Measurements from ENCODE around the gene UBA6.
"Not testable (repeated sequence)": the region's sequence is repeated elsewhere in the genome, so short reads cannot be mapped to it uniquely, and the experiment has no call there.

Gene UBA6

DNA sequence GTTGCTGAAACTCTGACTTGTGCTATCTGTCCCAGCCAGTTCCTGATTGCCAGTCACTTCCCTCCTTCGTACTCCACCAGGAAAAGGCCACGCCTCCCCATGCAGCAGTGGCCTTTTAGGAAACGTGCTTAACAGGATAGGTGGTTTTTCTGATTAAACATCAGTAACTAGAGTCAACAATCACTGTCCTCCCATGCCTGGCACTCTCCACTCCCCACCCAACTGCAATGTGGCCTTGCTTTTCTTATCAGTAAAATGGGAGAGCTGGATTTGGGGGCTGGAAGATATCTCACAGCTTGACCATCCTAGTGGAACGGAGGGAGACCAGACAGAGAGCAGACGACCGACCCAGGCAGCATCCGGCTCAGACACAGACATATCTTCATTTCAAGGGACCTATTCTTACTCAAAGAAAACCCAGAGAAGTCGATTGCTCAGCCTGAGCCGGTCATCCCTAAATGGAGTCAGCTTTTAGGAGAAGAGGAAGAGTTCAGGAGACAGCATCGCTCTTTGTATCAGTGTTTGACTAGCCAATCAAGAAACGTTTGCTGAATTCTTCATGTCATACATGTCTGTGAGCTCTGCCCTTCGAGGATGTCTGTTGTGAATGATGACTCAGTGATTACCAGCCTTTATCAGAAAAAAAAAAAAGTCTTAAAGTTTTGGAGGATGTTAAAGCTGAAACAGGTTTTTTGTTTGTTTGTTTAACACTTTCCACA lies 12.7 kb upstream of the UBA6 start:
- no peak for DNase-seq

- no peak for DNase-seq
Measured at GRCh38 chr4:67712650-67713528, 11.9 kb upstream of the UBA6 start.

DNA sequence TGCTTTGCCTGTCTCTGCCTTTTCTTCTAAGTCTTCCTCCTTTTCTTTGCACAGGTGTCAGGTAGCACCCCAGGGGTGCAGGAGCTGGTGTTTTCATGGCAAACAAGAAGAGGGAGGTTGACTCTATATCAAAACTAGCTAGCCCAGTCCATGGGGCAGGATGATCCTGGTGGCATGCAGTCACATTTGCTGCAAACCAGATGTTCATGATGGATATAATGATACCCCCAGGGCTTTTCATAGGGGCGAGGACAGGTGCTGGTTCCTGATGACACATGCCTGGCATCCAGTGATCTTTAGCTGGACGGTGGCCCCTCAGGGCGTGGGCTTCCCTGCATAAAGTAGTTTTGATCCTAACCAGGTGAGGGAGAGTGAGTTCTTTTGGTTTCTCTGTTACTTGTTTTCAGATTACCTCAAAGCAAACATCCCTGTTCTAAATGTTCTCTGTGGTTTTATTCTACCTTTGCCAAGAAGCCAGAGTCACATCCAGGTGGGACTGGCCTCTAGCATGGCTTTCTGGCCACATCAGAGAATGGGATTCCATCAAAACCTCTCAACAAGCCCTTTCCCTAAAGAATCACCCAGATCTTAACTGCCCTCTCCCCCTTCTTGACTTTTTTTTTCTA lies 11.2 kb upstream of the UBA6 start:
- no peak for DNase-seq

- DNase-seq: not testable (repeated sequence)
Measured at GRCh38 chr4:67706682-67707081, 5.7 kb upstream of the UBA6 start.

- DNase-seq: no peak
Measured at GRCh38 chr4:67704843-67705242, 3.9 kb upstream of the UBA6 start.

DNA sequence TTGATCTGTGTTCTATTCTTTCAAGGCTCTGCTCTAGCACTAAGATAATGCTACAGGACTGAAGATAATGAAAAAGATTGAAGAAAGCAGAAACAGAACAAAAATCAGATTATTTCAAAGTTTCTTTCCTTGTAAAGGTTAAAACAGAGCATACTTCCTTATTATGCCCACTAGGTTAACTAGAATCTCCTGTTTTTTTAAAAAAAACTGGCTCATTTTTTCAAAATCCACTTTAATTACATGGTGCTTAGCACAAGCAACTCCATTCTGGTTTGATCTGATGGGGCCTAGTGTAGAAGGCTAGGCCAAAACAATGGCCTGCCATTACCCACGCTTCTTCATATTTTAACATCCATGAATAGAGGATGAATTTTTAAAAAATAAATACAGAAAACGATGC lies 1.2 kb upstream of the UBA6 start:
- no peak for DNase-seq

DNA sequence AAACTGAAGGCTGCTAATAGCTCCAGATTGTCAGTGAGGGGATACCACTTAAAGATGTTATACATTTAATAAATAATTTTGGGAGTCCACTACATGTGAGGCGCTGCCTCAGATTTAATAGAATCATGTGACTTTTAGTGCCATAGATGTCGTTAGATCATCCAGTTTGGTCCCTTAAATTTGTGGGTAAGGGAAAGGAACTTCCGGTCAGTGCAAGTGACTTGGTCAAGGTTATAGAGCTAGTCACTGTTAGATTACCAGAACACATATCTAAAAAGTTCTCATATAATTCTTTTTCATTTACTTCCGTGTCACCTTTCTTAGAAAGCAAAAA lies 529 bp upstream of the UBA6 start:
- no peak for DNase-seq

DNA sequence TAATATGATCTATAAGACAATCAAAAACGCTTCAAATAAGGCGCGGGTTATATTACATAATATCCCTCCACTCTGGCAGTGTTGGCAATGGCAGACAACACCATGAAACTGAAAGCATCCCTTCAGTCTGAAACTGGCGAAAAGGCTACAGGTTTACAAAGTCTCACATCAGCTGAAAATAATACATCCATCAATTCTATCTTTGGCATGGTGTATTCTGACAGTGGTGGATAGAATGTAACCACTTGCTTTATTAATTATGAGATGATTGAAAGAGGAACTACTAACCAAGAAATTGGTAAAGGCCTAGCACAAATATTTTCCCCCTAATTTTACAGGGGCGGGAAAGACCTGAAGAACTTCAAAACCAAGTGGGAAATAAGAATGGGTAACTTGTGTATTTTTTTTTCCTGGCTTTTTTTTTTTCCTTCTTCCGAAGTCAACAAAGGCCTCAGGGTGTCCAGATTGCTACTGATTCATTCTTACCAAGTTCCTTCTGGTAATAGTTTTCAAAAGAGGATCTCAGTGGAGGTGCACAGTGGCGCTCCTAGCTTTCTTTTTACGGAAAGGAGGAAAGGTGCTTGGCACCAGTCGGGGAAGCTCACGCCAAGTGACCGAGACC lies 728 bp downstream of the UBA6 start:
- DNase-seq: no peak

- DNase-seq: no peak
Measured at GRCh38 chr4:67699603-67700002, 1.4 kb downstream of the UBA6 start.

- no peak for DNase-seq
Measured at GRCh38 chr4:67697860-67698687, 2.9 kb downstream of the UBA6 start.

DNA sequence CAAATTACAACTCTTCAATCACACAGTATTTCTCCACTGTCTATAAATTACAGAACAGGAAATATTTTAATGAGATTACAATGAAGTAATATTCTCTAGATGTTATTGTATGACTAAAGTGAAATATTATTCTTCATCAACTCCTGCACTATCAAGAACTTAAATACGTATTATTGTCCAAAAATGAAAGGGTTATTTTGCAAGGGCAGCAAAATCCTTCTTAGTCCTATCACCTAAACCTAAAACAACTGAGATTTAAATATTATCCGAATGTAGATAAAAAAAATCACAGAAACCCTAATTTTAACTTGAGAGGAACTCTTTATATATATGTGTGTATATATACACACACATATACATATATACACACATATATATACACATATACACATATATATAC lies 4.9 kb downstream of the UBA6 start:
- DNase-seq: no peak

DNA sequence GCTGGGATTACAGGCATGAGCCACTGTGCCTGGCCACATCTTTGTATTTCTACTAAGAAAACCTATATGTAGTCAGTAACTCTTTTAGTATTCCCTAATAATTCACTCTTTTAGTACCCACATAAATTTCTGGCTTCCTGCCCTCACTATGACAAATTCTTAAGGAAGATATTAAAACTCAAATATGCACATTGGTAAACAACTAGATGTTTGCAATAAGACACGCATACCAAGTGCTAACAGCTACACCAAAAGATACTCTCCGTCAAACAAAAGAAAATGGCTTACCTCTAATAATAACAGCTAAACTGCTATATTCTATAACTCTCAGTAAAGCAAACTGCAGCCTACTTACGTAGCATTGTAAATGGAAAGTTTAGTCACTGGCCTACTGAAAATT lies 6.3 kb downstream of the UBA6 start:
- DNase-seq: no peak

DNA sequence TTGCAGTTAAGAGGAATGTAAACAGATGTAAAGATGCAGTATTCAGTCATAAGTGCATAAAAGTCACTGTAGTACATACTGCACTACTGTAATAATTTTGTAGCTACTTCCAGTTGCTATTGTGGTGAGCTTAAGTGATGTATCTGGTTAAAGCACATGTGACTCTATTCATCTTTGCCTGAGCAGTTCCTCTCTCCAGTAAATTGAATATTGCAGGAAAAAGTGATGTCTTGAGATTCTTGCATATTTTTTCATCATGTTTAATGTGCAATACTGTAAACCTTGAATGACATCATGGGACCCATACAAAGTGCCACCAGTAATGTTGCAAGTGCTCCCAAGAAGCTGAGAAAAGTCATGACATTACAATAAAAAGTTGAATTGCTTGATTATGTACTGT lies 9.6 kb downstream of the UBA6 start:
- no peak for DNase-seq

GRCh38 chr4:67687636-67688035 lies 13.3 kb downstream of the UBA6 start:
- DNase-seq: no peak

GRCh38 chr4:67685532-67685859 lies 15.5 kb downstream of the UBA6 start:
- no peak for DNase-seq

- no peak for DNase-seq
Measured at GRCh38 chr4:67684839-67685531, 16.0 kb downstream of the UBA6 start.

DNA sequence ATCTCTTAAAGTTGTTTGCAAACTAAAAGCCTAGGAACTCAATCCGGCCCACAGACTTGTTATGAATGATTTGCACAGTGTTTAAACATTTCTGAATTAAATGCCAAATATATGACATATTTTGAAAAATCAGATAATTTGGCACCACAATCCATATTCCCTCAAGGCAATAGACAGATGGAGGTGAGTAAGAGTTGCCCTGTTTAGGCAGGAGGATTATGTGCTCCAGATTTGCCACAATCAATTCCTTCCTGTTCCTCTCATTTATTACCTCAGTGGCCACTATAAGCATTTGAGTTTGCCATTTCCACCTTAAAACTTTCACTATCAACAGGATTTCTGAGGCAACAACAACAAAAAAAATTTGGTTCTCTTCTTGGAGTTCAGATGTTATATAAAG lies 18.7 kb downstream of the UBA6 start:
- no peak for DNase-seq

DNA sequence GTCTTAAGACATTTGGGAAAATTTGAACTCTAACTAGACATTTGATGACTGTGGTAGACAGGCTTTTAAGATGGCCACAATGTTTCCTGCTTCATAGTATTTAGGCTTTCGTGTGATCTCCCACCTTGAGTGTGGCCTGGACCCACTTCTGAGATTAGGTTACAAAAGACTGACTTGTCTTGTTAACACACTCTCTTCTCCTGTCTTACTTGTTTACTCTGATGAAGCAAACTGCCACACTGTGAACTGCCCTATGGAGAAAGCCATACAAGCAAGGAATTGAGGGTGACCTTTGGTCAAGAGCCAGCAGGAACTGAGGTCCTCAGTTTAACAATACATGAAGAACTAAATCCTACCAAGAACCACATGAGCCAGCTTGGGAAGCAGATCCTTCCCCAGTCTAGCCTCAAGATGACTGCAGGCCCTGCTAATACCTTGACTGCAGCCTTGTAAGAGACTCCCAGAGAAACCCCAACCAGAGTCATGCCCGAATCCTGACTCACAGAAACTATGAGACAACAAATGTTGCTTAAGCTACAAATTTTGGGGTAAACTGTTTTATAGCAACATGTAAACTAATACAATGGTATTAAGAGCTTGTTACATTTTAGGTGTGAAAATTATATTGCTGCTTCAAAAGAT lies 20.3 kb downstream of the UBA6 start:
- no peak for DNase-seq

DNA sequence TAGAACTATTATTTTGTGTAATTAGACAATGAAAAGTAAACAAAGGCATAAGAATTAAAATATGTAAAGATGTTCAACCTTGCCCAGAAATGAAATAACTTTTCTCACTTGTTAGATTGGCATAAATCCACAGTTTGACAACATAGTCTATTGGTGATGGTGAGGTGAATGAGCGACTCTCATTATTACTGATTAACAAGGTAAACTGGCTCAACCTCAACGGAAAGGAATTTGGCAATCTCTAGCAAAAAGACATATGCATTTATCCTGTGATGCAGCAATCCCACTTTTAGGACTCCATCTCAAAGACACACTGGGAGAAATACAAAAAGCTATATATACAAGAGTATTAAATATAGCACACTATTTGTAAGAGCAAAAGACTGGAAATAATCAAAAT lies 22.3 kb downstream of the UBA6 start:
- no peak for DNase-seq

- no peak for DNase-seq
Measured at GRCh38 chr4:67674098-67674497, 26.9 kb downstream of the UBA6 start.

- no peak for DNase-seq
Measured at GRCh38 chr4:67668315-67668714, 32.6 kb downstream of the UBA6 start.

DNA sequence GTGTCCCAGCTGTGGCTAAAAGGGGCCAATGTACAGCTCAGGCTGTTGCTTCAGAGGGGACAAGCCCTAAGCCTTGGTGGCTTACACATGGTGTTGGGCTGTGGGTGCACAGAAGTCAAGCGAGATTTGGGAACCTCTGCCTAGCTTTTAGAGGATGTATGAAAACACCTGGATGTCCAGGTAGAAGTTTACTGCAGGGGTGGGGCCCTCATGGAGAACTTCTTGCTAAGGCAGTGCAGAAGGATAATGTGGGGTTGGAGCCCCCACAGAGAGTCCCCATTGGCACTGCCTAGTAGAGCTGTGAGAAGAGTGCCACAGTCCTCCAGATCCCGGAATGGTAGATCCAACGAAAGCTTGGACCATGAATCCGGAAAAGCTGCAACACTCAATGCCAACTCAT lies 40.5 kb downstream of the UBA6 start:
- no peak for DNase-seq
